GM23338 (cell line): Measurements from ENCODE around the gene PDZK1IP1. TPM values are rescaled to one million over a fixed set of nuclear protein-coding genes. Genes with fewer than 3 reads are reported as not detected.

Source experiments
- ATAC-seq: fragments of 200-7000 bp; cut with Tn5 transposase; 3 replicates; pipeline ENCODE4 v1.9.1; 2020
- DNase-seq: peaks from one replicate; pipeline ENCODE4 v3.0.0-alpha.2; 2015; ENCODE audit warnings: low spot score
- H2AFZ ChIP-seq: fragments of 200-600 bp; sonication (generic); 2 replicates; pipeline ENCODE4 v1.8.0; 2016; ENCODE audit warnings: antibody characterized with exemption, mild to moderate bottlenecking, moderate library complexity
- H3F3A ChIP-seq: fragments of 200-600 bp; sonication (generic); replicated peaks from 2 replicates; pipeline ENCODE4 v1.8.0; 2017; ENCODE audit warnings: antibody characterized with exemption, mixed run types, low read depth
- H3K27ac ChIP-seq: fragments of 200-600 bp; sonication (generic); 2 replicates; pipeline ENCODE4 v1.6.1; 2016; ENCODE audit warnings: low read depth
- H3K27me3 ChIP-seq: fragments of 200-600 bp; sonication (generic); 2 replicates; pipeline ENCODE4 v1.8.0; 2016; ENCODE audit warnings: mild to moderate bottlenecking, mixed run types, moderate library complexity; ENCODE audit not compliant: insufficient read depth
- H3K36me3 ChIP-seq: fragments of 200-600 bp; sonication (generic); 2 replicates; pipeline ENCODE4 v1.8.0; 2016; ENCODE audit warnings: mild to moderate bottlenecking; ENCODE audit not compliant: insufficient read depth
- H3K4me1 ChIP-seq: fragments of 200-600 bp; sonication (generic); 2 replicates; pipeline ENCODE4 v1.8.0; 2016; ENCODE audit warnings: mild to moderate bottlenecking, moderate library complexity; ENCODE audit not compliant: insufficient read depth
- H3K4me2 ChIP-seq: fragments of 200-600 bp; sonication (generic); 2 replicates; pipeline ENCODE4 v1.7.1; 2017; ENCODE audit warnings: mixed run types
- H3K4me3 ChIP-seq: fragments of 200-600 bp; sonication (generic); 2 replicates; pipeline ENCODE4 v1.6.1; 2016; ENCODE audit warnings: mixed run types
- H3K79me2 ChIP-seq: fragments of 200-600 bp; sonication (generic); replicated peaks from 2 replicates; pipeline ENCODE4 v1.8.0; 2017; ENCODE audit warnings: mild to moderate bottlenecking; ENCODE audit not compliant: insufficient read depth
- H3K9me2 ChIP-seq: fragments of 200-600 bp; sonication (generic); 2 replicates; pipeline ENCODE4 v1.8.0; 2017; ENCODE audit not compliant: insufficient read depth
- H4K20me1 ChIP-seq: fragments of 200-600 bp; sonication (generic); replicated peaks from 2 replicates; pipeline ENCODE4 v1.8.0; 2017; ENCODE audit warnings: mild to moderate bottlenecking; ENCODE audit not compliant: insufficient read depth
- H3K27ac Mint-ChIP-seq: 2 replicates; pipeline ENCODE4 v1.8.0; 2020; ENCODE audit warnings: inconsistent platforms, mild to moderate bottlenecking, moderate library complexity, mixed read lengths
- H3K27me3 Mint-ChIP-seq: 3 replicates; pipeline ENCODE4 v1.8.0; 2022; ENCODE audit warnings: low read depth, mild to moderate bottlenecking, moderate library complexity, mixed read lengths, inconsistent platforms; ENCODE audit not compliant: insufficient read depth, poor library complexity
- H3K36me3 Mint-ChIP-seq: 3 replicates; pipeline ENCODE4 v1.8.0; 2021; ENCODE audit warnings: low read depth, mild to moderate bottlenecking, inconsistent platforms, moderate library complexity, mixed read lengths
- H3K4me1 Mint-ChIP-seq: 3 replicates; pipeline ENCODE4 v1.8.0; 2020; ENCODE audit warnings: mild to moderate bottlenecking, inconsistent platforms, mixed read lengths
- H3K4me3 Mint-ChIP-seq: 3 replicates; pipeline ENCODE4 v1.8.0; 2021; ENCODE audit warnings: moderate library complexity, mild to moderate bottlenecking, inconsistent platforms, mixed read lengths
- H3K9me3 Mint-ChIP-seq: 3 replicates; pipeline ENCODE4 v1.8.0; 2020; ENCODE audit warnings: moderate library complexity, mild to moderate bottlenecking, inconsistent platforms, mixed read lengths
- CREB1 ChIP-seq: fragments of 250-450 bp; sonication (Bioruptor Pico); IDR thresholded peaks from 2 replicates; pipeline ENCODE4 v1.5.0; 2020; ENCODE audit warnings: low read depth, mild to moderate bottlenecking, moderate library complexity
- CTCF ChIP-seq, 2 experiments: fragments of 200-600 bp in 1 of 2; sonication (generic) in 1 of 2; conservative IDR thresholded peaks; 2 replicates each; pipeline versions ENCODE4 v1.5.1 to v1.6.1; 2016 to 2017; ENCODE audit warnings: antibody characterized with exemption in 2 of 2, low read depth in 2 of 2, mild to moderate bottlenecking in 2 of 2, moderate library complexity in 1 of 2
- EZH2 ChIP-seq: fragments of 200-600 bp; sonication (generic); IDR thresholded peaks from one replicate; pipeline ENCODE4 v1.8.0; 2017; ENCODE audit warnings: antibody characterized with exemption, mild to moderate bottlenecking, low read depth; ENCODE audit not compliant: unreplicated experiment
- EZH2phosphoT487 ChIP-seq: fragments of 200-600 bp; sonication (generic); IDR thresholded peaks from one replicate; pipeline ENCODE4 v1.8.1; 2018; ENCODE audit warnings: antibody characterized with exemption; ENCODE audit not compliant: unreplicated experiment
- ZNF114 ChIP-seq: fragments of 250-450 bp; sonication (Bioruptor Pico); IDR thresholded peaks from 2 replicates; pipeline ENCODE4 v1.5.0; 2020; ENCODE audit warnings: mild to moderate bottlenecking, moderate library complexity
- ZNF331 ChIP-seq: fragments of 250-450 bp; sonication (Bioruptor Pico); IDR thresholded peaks from 2 replicates; pipeline ENCODE4 v1.5.0; 2020; ENCODE audit warnings: low read depth, mild to moderate bottlenecking, moderate library complexity
- polyA plus RNA-seq: library from polyadenylated mRNA; unstranded; fragments of >200 nt; fragmentation: Nextera tagmentation; extraction: Ambion mirVana; gene quantifications from 2 replicates; pipeline ENCODE4 v1.2.1, GENCODE V29; 2016
- total RNA-seq: library from RNA; depleted of rRNA; stranded (reverse); fragments of >200 nt; shearing (Covaris generic); gene quantifications from 2 replicates; pipeline ENCODE4 v1.2.3, GENCODE V29; 2014

The PDZK1IP1 gene
- total and polyA plus RNA-seq, 2 experiments from 2014 or later: not detected

GRCh38 chr1:47225430-47226100, 35.7 kb upstream of the PDZK1IP1 start:
- no peak overlapping the region for H3K27ac Mint-ChIP-seq
- peak overlapping the region; percentile 53 for H3K4me3 ChIP-seq
- peaks cover 9% of the 10 kb centered on the region for H4K20me1 ChIP-seq
- peak overlapping the region; percentile 63 for H3K4me3 Mint-ChIP-seq
- no peaks in the 10 kb centered on the region for H3K36me3 Mint-ChIP-seq
- H3K9me2 ChIP-seq: no peaks in the 10 kb centered on the region
- H3K27ac ChIP-seq: no peak overlapping the region
- H3K4me1 Mint-ChIP-seq: peaks cover 39% of the 10 kb centered on the region
- peak; percentile 84 for TF ChIP-seq EZH2phosphoT487
- TF ChIP-seq EZH2: peak; percentile 74
- no peak for TF ChIP-seq CREB1 (CRISPR knock-in tag)
- no peaks in the 10 kb centered on the region for H3K79me2 ChIP-seq
- peaks cover 100% of the 10 kb centered on the region for H3K27me3 ChIP-seq
- DNase-seq (peak; percentile 36), ATAC-seq (peak; percentile 24)
- peaks cover 50% of the 10 kb centered on the region for H3K27me3 Mint-ChIP-seq
- H3K4me1 ChIP-seq: peaks cover 55% of the 10 kb centered on the region
- no peak overlapping the region; the same call in 1 of the 2 replicates for H2AFZ ChIP-seq
- H3F3A ChIP-seq: peaks cover 17% of the 10 kb centered on the region
- H3K36me3 ChIP-seq: no peaks in the 10 kb centered on the region
- 0 out of 3 replicates have a peak, but pooled peaks cover 3% of the 10 kb centered on the region for H3K9me3 Mint-ChIP-seq
- peak overlapping the region; percentile 74 for H3K4me2 ChIP-seq

DNA sequence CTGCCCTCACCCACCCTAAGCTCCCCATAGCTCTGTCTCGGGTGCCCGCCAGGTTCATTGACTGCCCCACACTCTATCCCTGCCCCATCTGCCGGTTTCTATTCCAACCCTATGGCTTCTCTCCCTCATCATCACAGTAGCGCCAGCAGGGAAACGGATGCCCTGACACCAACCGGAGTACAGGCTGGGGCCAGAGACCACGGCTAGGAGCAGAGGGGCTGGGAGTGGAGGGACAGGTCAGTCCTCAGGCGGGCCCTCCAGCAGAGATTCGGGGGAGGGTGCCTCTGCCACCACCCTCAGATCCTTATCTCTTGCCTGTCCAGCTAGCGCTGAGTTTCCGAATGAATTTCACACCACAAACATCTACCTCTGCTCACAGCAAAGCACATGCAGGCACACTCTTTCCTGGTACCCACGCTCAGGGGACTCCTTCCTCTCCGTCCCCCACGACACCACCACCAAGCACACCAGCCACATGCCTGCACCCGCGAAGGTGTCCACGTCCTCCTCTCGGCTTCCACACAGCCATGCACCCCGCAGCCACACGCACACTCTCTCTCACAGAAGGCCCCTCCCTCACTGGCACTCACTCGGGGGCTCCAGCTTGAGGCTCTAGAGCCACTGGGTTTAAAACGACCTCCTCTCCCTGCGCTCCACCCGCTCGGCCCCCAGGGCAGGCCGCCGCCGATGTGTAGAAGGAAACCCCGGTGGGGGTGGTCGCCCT, 35.0 kb upstream of the PDZK1IP1 start:
- H3K4me3 Mint-ChIP-seq: no peak overlapping the region
- H3K27ac ChIP-seq: no peak overlapping the region
- H3K4me3 ChIP-seq: peak overlapping the region; percentile 53; the same call in 1 of the 2 replicates
- H3K4me2 ChIP-seq: peak overlapping the region; percentile 71
- no peaks in the 10 kb centered on the region for H3K9me2 ChIP-seq
- DNase-seq: peak; percentile 39
- peak; percentile 14 for ATAC-seq
- peaks cover 9% of the 10 kb centered on the region for H4K20me1 ChIP-seq
- H3K4me1 Mint-ChIP-seq: peaks cover 31% of the 10 kb centered on the region
- peaks cover 100% of the 10 kb centered on the region for H3K27me3 ChIP-seq
- TF ChIP-seq EZH2phosphoT487 (peak; percentile 34), ZNF331 (no peak), CTCF (conservative IDR thresholded peaks at IDR 0.05; ENCODE audit: low read depth in 2 of 2) (no peak), EZH2 (peak; percentile 93), ZNF114 (CRISPR knock-in tag) (no peak)
- H3K36me3 Mint-ChIP-seq: no peaks in the 10 kb centered on the region
- H2AFZ ChIP-seq: no peak overlapping the region
- no peaks in the 10 kb centered on the region for H3K79me2 ChIP-seq
- no peaks in the 10 kb centered on the region for H3K36me3 ChIP-seq
- H3F3A ChIP-seq: peaks cover 15% of the 10 kb centered on the region
- no peak overlapping the region for H3K27ac Mint-ChIP-seq
- H3K9me3 Mint-ChIP-seq: 0 out of 3 replicates have a peak, but pooled peaks cover 3% of the 10 kb centered on the region
- H3K4me1 ChIP-seq: peaks cover 48% of the 10 kb centered on the region
- H3K27me3 Mint-ChIP-seq: peaks cover 48% of the 10 kb centered on the region
